Measurements from ENCODE around the gene EHF.
"Not testable (repeated sequence)": the region's sequence is repeated elsewhere in the genome, so short reads cannot be mapped to it uniquely, and the experiment has no call there.

The EHF gene

DNA sequence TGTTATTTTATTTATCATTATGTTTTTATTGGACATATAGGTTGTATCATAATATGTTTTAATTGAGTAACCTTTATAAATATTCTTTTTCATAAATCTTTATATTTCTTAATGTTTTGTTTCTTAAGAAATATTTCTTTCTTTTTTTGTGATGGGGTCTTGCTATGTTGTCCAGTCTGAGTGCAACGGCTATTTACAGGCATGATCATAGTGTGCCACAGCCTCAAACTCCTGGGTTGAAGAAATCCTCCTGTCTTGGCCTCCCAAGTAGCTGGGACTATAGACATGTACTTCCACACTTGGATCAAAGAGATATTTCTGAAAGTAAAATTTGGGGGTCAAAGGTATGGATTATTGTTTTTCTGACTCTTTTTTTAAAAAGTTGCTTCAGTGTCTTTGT lies 53.1 kb downstream of the EHF start:
- no peak for DNase-seq

GRCh38 chr11:34676227-34676626 lies 55.3 kb downstream of the EHF start:
- DNase-seq = no peak

GRCh38 chr11:34679681-34680080 lies 58.8 kb downstream of the EHF start:
- no peak for DNase-seq

DNA sequence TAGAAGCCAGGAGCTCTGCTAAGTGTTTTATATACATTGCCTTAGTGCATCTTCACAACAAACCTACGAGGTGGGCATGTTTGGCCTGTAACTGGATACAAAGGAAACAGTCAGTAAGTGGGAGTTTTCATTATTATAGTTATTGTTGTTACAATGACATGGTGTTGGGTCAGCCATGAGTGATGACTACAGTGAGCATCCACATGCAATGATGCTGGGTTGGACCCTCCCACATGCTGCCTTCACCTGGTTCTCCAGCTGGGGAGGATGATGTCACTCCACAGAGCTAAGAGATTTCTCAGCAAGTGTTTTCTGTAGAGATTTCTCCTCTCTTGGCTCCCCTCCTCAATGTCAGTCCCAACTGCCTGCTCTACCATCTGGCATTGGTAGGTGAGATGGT lies 59.3 kb downstream of the EHF start:
- no peak for DNase-seq

- DNase-seq = no peak
These were observed 60.2 kb downstream of the EHF start for GRCh38 chr11:34680918-34681586.

DNA sequence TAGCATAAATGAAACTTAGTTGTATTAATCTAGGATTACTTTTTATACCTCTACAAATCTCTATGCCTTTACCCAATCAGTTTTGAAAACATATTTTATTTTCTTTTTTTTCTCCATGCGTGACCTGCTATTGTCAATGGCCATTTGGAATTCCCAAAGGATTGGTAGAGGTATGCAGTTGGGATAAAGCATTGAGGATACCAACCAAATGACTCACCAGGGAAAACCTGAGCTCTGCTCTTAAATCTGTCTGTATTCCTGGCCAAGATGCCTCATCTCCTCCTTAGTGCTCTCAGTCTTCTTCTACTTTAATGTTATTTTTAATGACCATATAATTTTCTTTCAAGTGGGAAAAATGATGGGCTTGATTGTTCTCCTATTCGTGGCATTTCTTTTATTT lies 61.9 kb downstream of the EHF start:
- DNase-seq = no peak

DNA sequence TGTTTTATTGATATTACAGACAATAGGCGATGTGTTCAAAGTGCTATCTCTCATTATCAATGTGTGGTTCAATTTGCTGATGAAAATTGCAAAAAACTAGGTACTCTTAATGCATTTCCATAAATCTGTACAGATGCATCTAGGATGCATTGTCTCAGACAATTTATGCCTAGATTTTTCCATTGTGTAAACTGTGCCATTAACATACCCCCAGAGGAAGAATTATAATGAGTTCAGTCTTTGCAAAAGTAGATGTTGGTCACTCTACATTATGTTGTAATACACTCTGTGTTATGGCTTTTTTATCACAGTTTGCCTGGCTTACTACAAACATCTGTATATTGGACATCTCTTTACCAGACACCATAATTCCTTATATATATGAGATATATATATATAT lies 62.5 kb downstream of the EHF start:
- no peak for DNase-seq

- no peak for DNase-seq
These were observed 65.0 kb downstream of the EHF start for GRCh38 chr11:34685864-34686263.

DNA sequence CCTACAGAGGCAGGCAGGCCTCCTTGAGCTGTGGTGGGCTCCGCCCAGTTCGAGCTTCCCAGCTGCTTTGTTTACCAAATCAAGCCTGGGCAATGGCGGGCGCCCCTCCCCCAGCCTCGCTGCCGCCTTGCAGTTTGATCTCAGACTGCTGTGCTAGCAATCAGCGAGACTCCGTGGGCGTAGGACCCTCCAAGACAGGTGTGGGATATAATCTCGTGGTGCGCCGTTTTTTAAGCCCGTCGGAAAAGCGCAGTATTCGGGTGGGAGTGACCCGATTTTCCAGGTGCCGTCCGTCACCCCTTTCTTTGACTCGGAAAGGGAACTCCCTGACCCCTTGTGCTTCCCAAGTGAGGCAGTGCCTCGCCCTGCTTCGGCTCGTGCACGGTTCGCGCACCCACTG lies 71.4 kb downstream of the EHF start:
- not testable (repeated sequence) for DNase-seq

GRCh38 chr11:34696862-34697261 lies 76.0 kb downstream of the EHF start:
- DNase-seq = no peak

- no peak for DNase-seq
These were observed 86.0 kb downstream of the EHF start for GRCh38 chr11:34706709-34707461.

DNA sequence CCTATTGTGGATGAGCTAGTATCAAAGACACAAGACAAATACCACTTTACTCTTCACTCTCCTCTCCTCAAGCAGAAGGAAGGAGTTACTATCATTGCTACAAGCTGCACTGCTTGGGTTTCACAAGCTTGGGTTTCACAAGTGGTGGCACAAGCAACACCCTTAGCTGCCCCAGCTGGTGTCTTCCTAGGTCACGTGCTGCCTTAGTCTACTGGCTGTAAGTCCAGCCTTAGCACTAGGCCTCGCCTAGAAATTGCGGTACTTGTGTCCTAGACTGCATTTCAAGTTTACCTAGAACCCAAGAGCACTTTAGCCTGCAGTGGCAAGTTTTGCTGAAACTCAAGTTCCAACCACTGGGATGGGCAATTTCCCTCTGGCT lies 86.6 kb downstream of the EHF start:
- DNase-seq = peak; percentile 12
